Neural progenitor cell (in vitro differentiated cells): ENCODE results near the gene LGALS1. TPM values are rescaled to one million over a fixed set of nuclear protein-coding genes. Genes with fewer than 3 reads are reported as not detected.
A peak's percentile ranks its signal among the peaks of the same experiment; 100 is the strongest.

ENCODE experiments used
- DNase-seq: peaks from one replicate; pipeline ENCODE4 v3.0.0-alpha.2; 2016; ENCODE audit warnings: low spot score
- H2AFZ ChIP-seq: fragments of 200-600 bp; sonication (generic); replicated peaks from 2 replicates; pipeline ENCODE4 v1.6.1; 2016; ENCODE audit warnings: antibody characterized with exemption
- H3F3A ChIP-seq: fragments of 200-600 bp; sonication (generic); 2 replicates; pipeline ENCODE4 v1.6.1; 2016; ENCODE audit warnings: antibody characterized with exemption, low read depth
- H3K27ac ChIP-seq: fragments of 200-600 bp; sonication (generic); 2 replicates; pipeline ENCODE4 v1.5.1; 2016; ENCODE audit warnings: mild to moderate bottlenecking
- H3K27me3 ChIP-seq: fragments of 200-600 bp; sonication (generic); 2 replicates; pipeline ENCODE4 v1.6.1; 2016; ENCODE audit warnings: mild to moderate bottlenecking, moderate library complexity
- H3K36me3 ChIP-seq: fragments of 200-600 bp; sonication (generic); 2 replicates; pipeline ENCODE4 v1.5.1; 2016
- H3K4me1 ChIP-seq: fragments of 200-600 bp; sonication (generic); 2 replicates; pipeline ENCODE4 v1.6.1; 2016; ENCODE audit warnings: mixed run types
- H3K4me2 ChIP-seq: fragments of 200-600 bp; sonication (generic); 2 replicates; pipeline ENCODE4 v1.6.1; 2016
- H3K4me3 ChIP-seq: fragments of 200-600 bp; sonication (generic); 2 replicates; pipeline ENCODE4 v1.5.1; 2016
- H3K79me2 ChIP-seq: fragments of 200-600 bp; sonication (generic); 2 replicates; pipeline ENCODE4 v1.6.1; 2016; ENCODE audit warnings: low read depth
- H3K9ac ChIP-seq: fragments of 200-600 bp; sonication (generic); 2 replicates; pipeline ENCODE4 v1.6.1; 2016
- H3K9me3 ChIP-seq: fragments of 200-600 bp; sonication (generic); 2 replicates; pipeline ENCODE4 v1.5.1; 2016; ENCODE audit warnings: low read depth
- H4K20me1 ChIP-seq: fragments of 200-600 bp; sonication (generic); 2 replicates; pipeline ENCODE4 v1.6.1; 2016; ENCODE audit warnings: low read depth
- H3K27ac Mint-ChIP-seq: 3 replicates; pipeline ENCODE4 v1.8.0; 2021; ENCODE audit warnings: mixed read lengths
- H3K27me3 Mint-ChIP-seq: 2 replicates; pipeline ENCODE4 v1.8.0; 2022; ENCODE audit warnings: low read depth, mild to moderate bottlenecking, inconsistent platforms, moderate library complexity, mixed read lengths; ENCODE audit not compliant: insufficient read depth
- H3K36me3 Mint-ChIP-seq: 3 replicates; pipeline ENCODE4 v1.8.0; 2021; ENCODE audit warnings: mixed read lengths
- H3K4me1 Mint-ChIP-seq: 3 replicates; pipeline ENCODE4 v1.8.0; 2021; ENCODE audit warnings: mixed read lengths
- H3K4me3 Mint-ChIP-seq: 3 replicates; pipeline ENCODE4 v1.8.0; 2021; ENCODE audit warnings: mild to moderate bottlenecking, moderate library complexity, mixed read lengths
- H3K9me3 Mint-ChIP-seq: 3 replicates; pipeline ENCODE4 v1.8.0; 2020; ENCODE audit warnings: mixed read lengths
- EZH2 ChIP-seq: fragments of 200-600 bp; sonication (generic); IDR thresholded peaks from 2 replicates; pipeline ENCODE4 v1.6.1; 2017; ENCODE audit warnings: antibody characterized with exemption, mild to moderate bottlenecking, moderate library complexity
- EZH2phosphoT487 ChIP-seq: fragments of 200-600 bp; sonication (generic); IDR thresholded peaks from 2 replicates; pipeline ENCODE4 v1.6.1; 2017; ENCODE audit warnings: antibody characterized with exemption
- total RNA-seq: library from RNA; depleted of rRNA; stranded (reverse); fragments of >200 nt; gene quantifications from 2 replicates; pipeline ENCODE4 v1.2.3, GENCODE V29; 2015; ENCODE audit warnings: low replicate concordance
- TF ChIP-seq, protein P1 (sequence below): fragments of 200-600 bp; sonication (generic); IDR thresholded peaks from 2 replicates; pipeline ENCODE4 v1.5.1; 2017; ENCODE audit warnings: antibody characterized with exemption, mild to moderate bottlenecking

Gene LGALS1
- total RNA-seq, 1 donor from 2014 or later = 14.9 TPM

DNA sequence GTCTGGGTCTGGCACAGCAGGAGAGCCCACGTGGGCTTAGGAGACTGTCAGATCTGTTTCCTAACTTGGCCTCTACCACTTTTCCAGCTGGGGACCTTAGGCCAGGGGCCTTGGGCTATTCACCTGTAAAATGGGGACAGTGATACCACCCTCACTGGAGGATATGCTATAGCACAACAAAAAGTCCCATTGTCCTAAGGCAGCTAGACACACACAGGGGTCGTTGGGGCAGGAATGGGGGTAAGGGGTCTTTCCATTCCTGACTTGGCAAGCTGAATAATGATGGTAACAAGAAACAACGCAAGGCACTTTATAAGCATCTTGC, 38.5 kb upstream of the LGALS1 start:
- Mint-ChIP-seq H3K27ac (no peak overlapping the region), H3K27me3 (peaks cover 13% of the 10 kb centered on the region), H3K4me3 (no peak overlapping the region), H3K4me1 (peaks cover 39% of the 10 kb centered on the region), H3K36me3 (no peaks in the 10 kb centered on the region), H3K9me3 (no peaks in the 10 kb centered on the region)
- H3K4me1 ChIP-seq = peaks cover 25% of the 10 kb centered on the region
- no peak overlapping the region for H3K4me3 ChIP-seq
- no peak for DNase-seq
- no peaks in the 10 kb centered on the region for H3K9me3 ChIP-seq
- H3K9ac ChIP-seq = no peak overlapping the region
- H3K4me2 ChIP-seq = no peak overlapping the region
- H3F3A ChIP-seq = peaks cover 44% of the 10 kb centered on the region
- H4K20me1 ChIP-seq = peaks cover 4% of the 10 kb centered on the region
- peaks cover 6% of the 10 kb centered on the region for H3K79me2 ChIP-seq
- H3K27me3 ChIP-seq = no peaks in the 10 kb centered on the region
- H2AFZ ChIP-seq = no peak overlapping the region
- TF ChIP-seq, protein P1, sequence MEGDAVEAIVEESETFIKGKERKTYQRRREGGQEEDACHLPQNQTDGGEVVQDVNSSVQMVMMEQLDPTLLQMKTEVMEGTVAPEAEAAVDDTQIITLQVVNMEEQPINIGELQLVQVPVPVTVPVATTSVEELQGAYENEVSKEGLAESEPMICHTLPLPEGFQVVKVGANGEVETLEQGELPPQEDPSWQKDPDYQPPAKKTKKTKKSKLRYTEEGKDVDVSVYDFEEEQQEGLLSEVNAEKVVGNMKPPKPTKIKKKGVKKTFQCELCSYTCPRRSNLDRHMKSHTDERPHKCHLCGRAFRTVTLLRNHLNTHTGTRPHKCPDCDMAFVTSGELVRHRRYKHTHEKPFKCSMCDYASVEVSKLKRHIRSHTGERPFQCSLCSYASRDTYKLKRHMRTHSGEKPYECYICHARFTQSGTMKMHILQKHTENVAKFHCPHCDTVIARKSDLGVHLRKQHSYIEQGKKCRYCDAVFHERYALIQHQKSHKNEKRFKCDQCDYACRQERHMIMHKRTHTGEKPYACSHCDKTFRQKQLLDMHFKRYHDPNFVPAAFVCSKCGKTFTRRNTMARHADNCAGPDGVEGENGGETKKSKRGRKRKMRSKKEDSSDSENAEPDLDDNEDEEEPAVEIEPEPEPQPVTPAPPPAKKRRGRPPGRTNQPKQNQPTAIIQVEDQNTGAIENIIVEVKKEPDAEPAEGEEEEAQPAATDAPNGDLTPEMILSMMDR = no peak
- TF ChIP-seq EZH2phosphoT487 (no peak), EZH2 (no peak)
- no peak overlapping the region for H3K27ac ChIP-seq
- H3K36me3 ChIP-seq = no peaks in the 10 kb centered on the region

DNA sequence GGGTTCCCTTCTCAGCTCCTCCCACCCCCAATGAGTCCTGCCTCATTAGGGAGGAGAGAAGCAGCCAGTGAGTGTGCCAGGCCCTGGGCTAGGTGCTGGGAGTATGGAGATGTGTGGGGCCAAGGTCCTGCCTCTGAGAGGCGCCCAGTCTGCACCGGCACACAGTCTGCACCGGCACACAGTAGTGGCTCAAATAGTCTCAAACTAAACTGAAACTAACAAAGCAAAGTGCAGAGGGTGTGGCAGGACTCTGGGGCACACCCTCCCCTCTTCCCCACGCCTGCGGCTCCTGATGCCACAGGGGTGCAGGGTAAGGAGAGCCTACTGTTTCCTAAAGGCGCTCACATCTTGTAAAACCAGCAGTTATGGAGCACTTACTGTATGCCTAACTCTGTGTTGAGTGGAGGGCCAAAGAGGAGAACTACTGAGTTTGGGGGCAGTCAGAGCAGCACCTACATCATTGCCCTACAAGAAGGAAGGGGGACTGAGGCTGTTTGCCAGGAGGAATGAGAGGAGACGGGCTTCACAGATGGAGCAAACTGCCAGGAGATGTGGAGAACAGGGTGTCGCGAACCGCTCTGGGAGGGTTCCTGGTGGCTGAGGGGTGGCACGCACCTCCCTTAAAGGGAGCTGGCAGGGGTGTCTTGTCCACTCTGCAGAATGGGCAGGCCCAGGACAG, 36.9 kb upstream of the LGALS1 start:
- Histone ChIP-seq H3F3A (peaks cover 41% of the 10 kb centered on the region), H2AFZ (peak overlapping the region; percentile 73), H3K9me3 (no peaks in the 10 kb centered on the region), H3K4me2 (peak overlapping the region; percentile 96), H3K36me3 (no peaks in the 10 kb centered on the region), H3K4me3 (peak overlapping the region; percentile 85), H4K20me1 (peaks cover 7% of the 10 kb centered on the region), H3K79me2 (peaks cover 6% of the 10 kb centered on the region), H3K27ac (no peak overlapping the region), H3K9ac (no peak overlapping the region), H3K27me3 (no peaks in the 10 kb centered on the region), H3K4me1 (peaks cover 19% of the 10 kb centered on the region)
- Mint-ChIP-seq H3K27me3 (peaks cover 13% of the 10 kb centered on the region), H3K4me3 (peak overlapping the region; percentile 78), H3K9me3 (no peaks in the 10 kb centered on the region), H3K36me3 (no peaks in the 10 kb centered on the region), H3K27ac (peak overlapping the region; percentile 90), H3K4me1 (peaks cover 37% of the 10 kb centered on the region)
- TF ChIP-seq EZH2 = no peak
- TF ChIP-seq EZH2phosphoT487 = no peak
- no peak for DNase-seq

DNA sequence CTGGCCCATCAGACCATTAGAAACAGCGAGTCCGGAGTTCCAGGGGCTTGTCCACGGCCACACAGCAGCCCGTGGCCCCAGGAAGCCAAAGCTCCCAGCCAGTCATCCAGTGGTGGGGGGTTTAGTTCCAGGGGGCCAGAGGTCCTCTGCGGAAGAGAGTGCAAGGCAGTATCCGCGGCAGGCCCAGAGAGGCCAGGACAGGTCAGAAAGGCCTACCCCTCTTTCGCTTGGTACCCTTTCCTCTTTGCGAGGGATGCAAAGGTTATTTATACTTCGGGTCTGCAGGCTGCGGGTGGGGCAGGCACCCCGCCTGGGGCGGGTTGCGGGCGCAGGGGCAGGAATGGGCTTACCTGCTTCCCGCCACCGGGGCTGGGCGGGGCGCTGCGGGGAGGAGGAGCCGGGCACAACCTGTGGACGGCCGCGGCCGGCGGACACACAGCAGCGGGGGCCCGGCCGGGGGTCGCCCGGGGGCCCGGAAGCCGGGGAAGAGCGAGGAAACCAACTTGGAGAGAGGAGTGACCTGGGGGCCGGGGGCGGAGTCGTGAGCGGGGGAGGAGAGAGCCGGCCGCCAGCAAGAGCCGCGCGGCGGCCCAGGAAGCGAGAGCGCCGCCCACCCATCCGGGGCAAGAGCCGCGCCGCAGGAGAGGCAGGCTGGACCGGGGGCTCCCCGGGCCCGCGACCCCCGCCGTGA, 36.2 kb upstream of the LGALS1 start, which contains the start of gene SH3BP1:
Gene SH3BP1 (plus strand): TSS at position 600 of the 691 bp plus-strand sequence. CDS start 119 bp downstream, outside the sequence.
- peaks cover 8% of the 10 kb centered on the region for H4K20me1 ChIP-seq
- peaks cover 31% of the 10 kb centered on the region for H3K4me1 Mint-ChIP-seq
- H3K27ac Mint-ChIP-seq = peak within 1 kb of the TSS; percentile 90
- TF ChIP-seq, protein P1 = no peak
- TF ChIP-seq EZH2 (no peak), EZH2phosphoT487 (no peak)
- peak within 1 kb of the TSS; percentile 73 for H2AFZ ChIP-seq
- no peaks in the 10 kb centered on the region for H3K36me3 Mint-ChIP-seq
- H3K9me3 ChIP-seq = no peaks in the 10 kb centered on the region
- no peaks in the 10 kb centered on the region for H3K36me3 ChIP-seq
- DNase-seq = peak; percentile 80
- H3K27me3 ChIP-seq = no peaks in the 10 kb centered on the region
- H3K4me2 ChIP-seq = peak within 1 kb of the TSS; percentile 96
- peaks cover 6% of the 10 kb centered on the region for H3K79me2 ChIP-seq
- H3K9me3 Mint-ChIP-seq = no peaks in the 10 kb centered on the region
- peak within 1 kb of the TSS; percentile 18 for H3K9ac ChIP-seq
- peaks cover 11% of the 10 kb centered on the region for H3K27me3 Mint-ChIP-seq
- H3K4me3 Mint-ChIP-seq = peak within 1 kb of the TSS; percentile 83
- no peak within 1 kb of the TSS for H3K27ac ChIP-seq
- H3K4me1 ChIP-seq = peaks cover 12% of the 10 kb centered on the region
- H3K4me3 ChIP-seq = peak within 1 kb of the TSS; percentile 85
- H3F3A ChIP-seq = peaks cover 35% of the 10 kb centered on the region
